HTR-8/SVneo (cell line): ENCODE measurements around the gene ASIP.
"Not testable (repeated sequence)": the region's sequence is repeated elsewhere in the genome, so short reads cannot be mapped to it uniquely, and the experiment has no call there.

ENCODE experiments used
- DNase-seq: peaks from one replicate; pipeline ENCODE4 v3.0.0; 2011; ENCODE audit warnings: low spot score, mixed read lengths; ENCODE audit not compliant: insufficient read length
- FAIRE-seq: peaks from 2 replicates; lab custom pipeline; 2011; peaks lifted over from hg19 to GRCh38; lab: Jason Lieb, UNC

Gene ASIP

DNA sequence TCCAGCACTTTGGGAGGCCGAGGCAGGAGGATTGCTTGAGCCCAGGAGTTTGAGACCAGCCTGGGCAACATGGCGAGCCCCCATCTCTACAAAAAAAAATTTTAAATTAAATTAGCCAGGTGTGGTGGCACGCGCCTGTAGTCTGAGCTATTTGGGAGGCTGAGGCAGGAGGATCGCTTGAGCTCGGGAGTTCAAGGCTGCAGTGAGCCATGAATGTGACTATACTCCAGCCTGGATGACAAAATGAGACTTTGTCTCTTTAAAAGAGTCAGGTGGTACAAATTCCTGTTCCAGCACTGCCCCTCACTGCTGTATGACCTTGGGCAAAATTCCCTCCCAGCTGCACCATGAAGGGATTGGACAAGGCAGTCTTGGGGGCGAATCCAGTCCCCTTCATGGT, 33.5 kb downstream of the ASIP start:
- FAIRE-seq (no peak), DNase-seq (no peak)

DNA sequence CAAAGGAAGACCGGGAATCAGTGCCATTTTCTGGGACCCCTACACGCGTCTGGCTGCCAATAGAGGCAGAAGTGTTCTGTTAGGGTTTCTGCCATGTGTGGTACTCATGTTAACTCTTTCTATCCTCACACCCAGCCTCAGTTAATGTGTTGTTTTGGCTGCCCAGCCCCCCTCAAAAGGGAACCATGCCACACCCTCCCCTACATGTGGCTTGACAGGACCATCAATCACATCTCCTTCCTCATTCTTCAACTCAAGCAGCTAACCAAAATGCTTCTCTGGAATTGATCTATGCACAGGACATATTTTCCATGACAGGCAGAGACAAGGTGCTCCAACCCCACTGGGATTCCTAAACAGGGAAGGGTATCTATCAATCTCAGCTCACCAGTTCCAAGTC, 40.0 kb downstream of the ASIP start:
- no peak for DNase-seq
- no peak for FAIRE-seq

DNA sequence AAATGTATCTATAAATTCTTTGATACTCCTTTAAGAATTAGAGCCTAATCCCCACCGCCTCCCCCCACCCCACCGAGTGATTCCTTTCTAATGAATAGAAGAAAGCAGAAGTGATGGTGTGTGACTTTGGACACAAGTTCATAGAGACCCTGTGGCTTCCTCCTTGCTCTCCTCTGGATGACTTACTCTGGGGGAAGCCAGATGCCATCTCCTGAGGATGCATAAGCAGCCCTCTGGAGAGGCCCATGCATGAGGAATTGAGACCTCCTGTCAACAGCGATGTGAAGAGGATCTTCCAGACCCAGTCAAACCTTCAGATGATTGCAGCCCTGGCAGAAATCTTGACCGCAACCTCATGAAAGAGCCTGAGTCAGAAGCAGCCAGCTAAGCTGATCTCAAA, 40.8 kb downstream of the ASIP start:
- no peak for FAIRE-seq
- no peak for DNase-seq

DNA sequence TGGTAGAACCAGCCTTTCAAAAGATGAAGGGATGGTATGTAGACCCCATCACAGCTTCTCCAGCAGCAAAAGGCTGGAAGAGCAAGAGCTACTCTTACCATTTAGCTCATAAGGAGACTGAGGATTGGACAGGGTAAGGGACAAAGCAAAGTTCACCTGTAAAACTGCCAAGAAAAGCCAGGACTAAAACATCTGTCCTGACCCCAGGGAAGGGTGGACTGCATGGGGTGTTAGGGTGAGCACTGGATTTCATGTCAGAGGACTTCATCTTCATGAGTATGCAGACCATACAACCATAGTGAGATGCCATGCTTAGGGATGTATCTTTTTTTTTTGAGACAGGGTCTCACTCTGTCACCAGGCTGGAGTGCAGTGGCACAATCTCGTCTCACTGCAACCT, 42.6 kb downstream of the ASIP start:
- FAIRE-seq (no peak), DNase-seq (no peak)

DNA sequence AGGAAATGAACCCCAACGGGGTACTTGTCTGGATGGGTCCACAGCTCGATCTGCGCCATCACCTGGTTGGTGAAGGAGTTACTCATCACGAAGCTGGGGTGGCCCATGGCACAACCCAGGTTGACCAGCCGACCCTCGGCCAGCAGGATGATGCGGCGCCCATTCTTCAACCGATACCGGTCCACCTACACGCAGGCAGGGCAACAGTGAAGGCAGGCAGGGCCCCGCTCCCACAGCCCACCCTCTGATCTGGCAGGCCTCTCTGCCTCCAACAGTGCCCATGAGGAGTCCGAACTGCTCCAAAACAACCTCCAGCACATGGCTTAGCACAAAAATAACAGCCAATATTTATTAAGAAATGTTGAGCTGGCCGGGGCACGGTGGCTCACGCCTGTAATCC, 44.2 kb downstream of the ASIP start:
- DNase-seq (no peak), FAIRE-seq (no peak)

DNA sequence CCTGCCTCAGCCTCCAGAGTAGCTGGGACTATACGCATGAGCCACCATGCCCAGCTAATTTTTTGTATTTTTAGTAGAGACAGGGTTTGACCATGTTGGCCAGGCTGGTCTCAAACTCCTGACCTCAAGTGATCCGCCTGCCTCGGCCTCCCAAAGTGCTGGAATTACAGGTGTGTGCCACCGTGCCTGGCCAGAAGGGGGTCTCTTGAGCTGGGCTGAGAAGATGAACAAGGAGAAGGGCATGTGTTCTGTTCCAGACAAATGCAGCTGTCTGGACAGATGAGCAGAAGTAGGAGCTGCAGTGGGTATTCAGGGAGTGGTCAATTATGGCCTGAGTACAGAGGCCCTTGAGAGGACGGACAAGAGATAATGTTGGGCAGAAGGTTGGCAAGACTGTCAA, 46.3 kb downstream of the ASIP start:
- not testable (repeated sequence) for FAIRE-seq

DNA sequence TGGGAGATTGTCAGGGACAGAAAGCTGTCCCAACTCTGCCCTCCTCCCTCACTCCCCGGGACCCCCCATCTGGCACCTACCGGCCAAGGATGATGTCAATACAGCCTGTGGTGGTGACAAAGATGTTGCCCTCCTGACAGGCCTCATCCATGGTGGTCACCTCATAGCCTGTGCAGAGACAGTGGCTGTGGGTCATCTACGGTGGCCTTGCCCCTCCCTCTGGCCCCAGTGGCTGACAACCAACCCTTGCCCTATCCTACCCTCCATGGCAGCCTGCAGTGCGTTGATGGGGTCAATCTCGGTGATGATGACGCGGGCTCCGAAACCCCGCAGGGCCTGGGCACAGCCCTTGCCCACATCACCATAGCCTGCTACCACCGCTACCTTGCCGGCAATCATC, 49.2 kb downstream of the ASIP start:
- DNase-seq (no peak), FAIRE-seq (no peak)

More for the DNA sequence above, 46.3 kb downstream of the ASIP start:
- DNase-seq = not testable (repeated sequence)

DNA sequence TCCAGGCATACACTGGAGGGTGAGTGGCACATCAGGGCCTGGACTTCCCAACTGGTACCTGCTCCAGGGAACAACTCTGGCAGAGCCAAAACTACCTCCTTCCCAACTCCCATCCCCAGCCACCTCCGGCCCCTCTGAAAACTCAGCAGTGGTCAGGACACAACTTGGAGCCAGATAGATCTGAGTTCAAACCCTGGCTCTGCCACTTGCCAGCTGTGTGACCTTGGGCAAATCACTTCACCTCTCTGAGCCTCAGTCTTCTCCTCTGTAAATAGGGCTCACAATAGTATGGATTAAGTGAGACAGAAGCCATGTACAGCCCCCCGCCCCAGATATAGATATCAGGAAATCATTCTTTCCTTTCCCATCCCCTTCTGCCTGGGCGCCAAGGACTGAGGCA, 51.3 kb downstream of the ASIP start:
- DNase-seq (no peak), FAIRE-seq (no peak)

DNA sequence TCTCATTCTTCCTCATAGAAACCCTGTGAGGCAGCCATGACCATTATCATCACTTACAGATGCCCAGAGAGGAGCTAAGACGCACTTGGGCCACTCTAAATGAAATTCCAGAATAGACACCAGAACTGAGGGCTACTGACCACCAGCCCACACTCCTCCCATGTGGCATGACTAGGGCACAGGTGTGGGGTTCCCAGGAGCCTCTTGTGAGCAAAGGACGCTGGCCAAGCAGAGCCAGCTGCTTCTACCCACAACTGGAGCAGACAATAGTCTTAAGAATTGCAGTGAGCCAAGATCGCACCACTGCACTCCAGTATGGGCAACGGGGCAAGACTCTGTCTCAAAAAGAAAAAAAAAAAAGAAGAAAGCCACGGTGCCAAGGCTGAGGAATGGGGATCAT, 51.9 kb downstream of the ASIP start:
- FAIRE-seq (no peak), DNase-seq (no peak)

DNA sequence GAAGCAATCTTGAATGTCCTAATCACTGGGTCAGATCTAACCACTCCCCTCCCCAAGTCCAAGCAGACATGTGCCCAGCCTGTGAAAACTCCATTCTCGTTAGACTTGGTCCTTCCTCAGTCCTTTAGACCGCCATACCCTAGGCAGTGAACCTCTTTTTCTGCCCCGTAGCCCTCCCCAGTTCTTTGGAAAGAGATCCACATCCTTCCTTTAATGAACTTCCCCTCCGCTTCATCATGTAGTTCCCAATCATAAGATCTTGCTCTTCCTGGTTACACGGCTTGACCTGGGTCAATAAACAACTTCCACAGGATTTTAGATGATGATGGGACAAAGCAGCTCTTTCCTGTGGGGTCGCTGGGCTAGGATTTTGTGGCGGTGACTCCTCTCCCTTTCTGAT, 52.4 kb downstream of the ASIP start:
- FAIRE-seq = no peak
- no peak for DNase-seq

DNA sequence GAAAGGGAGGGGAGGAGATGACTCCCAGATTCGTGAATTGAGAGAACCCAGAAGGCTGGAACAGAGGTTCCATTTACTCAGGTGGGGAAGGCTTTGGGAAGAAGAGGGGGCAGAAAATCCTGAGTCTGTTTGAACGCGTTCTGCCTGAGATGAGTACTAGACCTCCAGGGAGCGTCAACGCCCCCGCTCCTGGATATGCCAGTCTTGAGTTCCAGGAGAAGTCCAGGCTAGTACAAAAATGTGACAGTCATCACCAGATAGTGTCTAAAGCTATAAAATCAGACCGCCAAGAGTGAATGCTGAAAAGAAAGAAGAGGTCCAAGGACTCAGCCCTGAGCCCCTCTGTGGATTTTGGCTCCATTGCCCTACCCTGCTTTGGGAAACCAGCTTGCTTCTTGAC, 53.3 kb downstream of the ASIP start:
- no peak for FAIRE-seq

DNA sequence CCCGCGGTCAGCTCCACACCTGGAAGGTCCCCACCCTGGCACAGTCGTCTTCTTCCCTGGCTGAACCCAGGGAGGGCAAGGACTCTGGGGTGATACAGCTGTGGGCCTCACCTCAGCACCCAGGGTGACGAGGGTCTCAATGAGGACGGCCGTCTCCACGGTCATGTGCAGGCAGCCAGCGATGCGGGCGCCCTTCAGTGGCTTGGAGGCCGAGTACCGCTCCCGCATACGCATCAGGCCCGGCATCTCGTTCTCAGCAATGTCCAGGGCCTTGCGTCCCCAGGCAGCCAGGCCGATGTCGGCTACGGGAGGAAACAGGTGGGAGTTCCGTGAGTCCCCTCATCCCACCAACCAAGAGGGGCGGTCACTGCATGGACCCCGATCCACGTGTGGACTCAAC, 54.1 kb downstream of the ASIP start:
- DNase-seq (no peak), FAIRE-seq (no peak)

More for the DNA sequence above, 53.3 kb downstream of the ASIP start:
- no peak for DNase-seq

DNA sequence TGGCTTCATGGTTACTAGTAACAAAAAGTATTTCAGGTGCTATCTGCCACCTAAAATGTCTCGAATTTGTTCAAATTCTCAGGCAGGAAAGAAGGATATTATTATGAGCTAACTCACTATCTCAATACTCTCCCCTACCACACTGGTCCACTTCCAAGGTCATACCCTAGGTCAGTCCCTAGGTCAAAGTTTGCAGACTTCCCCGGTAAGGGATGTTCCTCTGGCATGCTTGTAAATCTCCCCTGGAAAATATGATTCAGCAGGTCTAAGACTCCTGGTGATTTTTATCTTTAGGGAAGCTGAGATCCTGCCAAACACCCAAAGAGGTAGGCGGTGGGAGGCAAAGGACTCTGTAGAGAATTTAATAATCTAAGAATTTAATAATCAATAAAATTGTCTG, 55.2 kb downstream of the ASIP start:
- DNase-seq = no peak
- no peak for FAIRE-seq

DNA sequence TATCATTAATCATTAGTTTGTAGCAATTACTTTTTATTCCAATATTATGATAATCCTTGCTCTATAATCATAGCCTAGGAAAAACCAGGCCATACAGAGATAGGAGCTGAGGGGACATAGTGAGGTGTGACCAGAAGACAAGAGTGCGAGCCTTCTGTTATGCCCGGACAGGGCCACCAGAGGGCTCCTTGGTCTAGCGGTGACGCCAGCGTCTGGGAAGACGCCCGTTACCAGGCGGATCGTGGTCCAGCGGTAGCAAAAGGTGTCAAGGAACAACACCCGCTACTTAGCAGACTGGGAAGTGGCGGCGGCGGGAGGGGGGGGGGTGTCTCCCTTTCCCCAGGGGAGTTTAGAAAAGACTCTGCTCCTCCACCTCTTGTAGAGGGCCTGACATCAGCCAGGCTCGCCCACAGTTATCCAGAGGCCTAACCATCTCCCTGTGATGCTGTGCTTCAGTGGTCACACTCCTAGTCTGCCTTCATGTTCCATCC, 57.1 kb downstream of the ASIP start:
- FAIRE-seq, DNase-seq: not testable (repeated sequence)

DNA sequence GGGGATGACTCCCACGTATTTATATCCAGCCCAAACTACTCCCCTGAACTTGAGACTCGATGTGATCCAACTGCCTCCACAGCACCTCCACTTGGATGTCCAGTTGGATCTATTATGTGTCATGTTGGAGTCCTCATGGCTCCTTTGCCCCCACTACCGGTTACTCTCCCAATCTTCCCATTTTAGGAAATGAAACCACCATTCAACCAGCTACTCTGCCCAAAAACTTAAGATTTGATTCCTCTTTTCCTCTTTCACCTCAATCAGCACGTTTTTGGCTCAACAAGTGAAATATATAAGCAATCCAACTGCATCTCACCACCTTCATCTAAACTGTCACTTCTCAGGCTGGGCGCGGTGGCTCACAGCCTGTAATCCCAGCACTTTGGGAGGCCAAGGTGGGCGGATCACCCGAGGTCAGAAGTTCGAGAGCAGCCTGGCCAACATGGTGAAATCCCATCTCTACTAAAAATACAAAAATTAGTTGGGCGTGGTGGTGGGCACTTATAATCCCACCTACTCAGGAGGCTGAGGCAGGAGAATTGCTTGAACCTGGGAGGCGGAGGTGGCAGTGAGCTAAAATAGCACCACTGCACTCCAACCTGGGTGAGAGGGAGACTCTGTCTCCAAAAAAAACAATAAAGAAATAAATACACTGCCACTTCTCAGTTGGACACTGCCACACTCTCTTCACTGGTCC, 58.5 kb downstream of the ASIP start:
- FAIRE-seq = no peak
- DNase-seq = no peak

DNA sequence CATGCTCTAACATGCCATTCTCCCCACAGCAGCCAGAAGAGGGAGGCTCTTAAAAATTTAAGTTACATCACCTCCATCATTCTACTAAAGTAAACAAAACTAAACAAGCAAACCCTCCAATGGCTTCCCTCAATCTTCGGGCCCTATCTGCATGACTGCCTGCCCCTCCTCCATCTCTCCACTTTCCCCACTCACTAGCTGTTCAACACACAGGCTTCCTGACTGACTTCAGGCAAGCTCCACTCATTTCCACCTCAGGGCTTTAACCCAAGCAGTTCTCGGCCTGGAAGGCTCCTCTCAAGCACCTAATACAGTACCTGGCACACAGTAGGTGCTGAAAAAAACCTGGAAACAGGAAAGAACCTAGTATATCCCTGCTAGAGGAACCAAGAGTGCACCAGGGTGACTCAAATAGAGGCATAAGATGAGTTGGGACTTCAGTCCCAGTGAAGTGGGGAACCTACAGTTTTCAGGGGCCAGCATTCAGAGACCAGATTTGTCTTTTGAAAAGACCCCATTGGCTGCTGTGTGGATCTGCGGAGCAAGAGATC, 59.1 kb downstream of the ASIP start:
- no peak for DNase-seq
- no peak for FAIRE-seq

DNA sequence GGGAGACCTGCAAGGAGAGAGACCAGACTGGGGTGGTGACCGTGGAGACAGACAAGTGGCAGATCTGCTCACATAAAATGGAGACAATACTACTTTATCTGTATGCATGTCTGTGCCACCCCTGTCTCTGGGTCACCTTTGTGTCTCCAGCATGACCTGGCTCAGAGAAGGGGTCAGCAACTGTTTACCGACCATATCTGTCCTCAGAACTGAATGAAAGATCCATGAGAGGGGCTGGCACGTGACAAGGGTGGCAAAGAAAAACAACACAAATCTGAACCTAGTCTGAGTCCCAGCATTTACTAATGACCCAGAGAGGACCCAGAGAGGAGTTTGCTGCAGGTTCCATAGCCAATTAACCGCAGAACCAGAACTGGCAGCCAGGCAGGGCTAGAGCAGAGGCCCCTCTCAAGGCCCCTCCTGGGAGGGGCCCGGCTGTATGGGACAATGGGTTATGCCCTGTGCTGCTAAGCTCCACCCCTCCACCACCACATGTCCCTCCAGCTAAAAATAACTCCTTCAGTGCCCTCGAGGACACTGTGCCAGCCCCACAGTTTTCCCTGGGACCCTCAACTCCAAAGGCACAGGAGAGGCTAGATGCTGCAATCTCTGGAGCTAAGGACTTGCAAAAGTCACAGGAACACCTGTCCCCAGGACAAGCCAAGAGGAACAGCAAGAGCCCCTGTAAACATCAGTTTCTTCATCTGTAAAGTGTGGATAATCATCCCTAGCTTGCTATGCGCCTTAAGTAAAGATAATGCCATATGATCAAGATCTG, 59.8 kb downstream of the ASIP start:
- DNase-seq (no peak), FAIRE-seq (no peak)

DNA sequence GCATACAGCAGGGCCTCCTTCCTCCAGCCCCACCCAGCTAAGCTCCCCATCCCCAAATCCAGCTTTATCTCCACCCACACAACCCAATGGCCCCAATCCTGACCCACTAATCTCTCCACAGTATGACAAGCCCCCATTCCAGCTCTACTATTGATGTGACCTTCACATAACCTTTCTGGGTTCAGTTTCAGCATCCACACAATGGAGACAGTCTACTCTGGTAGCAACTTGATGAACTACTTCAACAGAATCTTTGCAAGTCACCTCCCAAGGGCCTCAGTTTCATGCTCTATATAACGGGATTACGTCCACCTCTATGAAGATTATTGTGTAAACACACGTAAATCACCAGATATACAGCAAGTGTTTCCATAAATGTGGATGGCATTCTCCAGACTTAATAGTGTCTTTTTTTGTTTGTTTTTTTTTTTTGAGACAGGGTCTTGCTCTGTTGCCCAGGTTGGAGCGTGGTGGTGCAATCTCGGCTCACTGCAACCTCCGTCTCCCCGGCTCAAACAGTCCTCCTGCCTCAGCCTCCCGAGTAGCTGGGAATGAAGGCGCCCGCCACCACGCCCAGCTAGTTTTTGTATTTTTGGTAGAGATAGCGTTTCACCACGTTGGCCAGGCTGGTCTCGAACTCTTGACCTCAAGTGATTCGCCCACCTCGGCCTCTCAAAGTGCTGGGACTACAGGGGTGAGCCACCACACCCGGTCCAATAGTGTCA, 60.5 kb downstream of the ASIP start:
- no peak for DNase-seq
- no peak for FAIRE-seq

DNA sequence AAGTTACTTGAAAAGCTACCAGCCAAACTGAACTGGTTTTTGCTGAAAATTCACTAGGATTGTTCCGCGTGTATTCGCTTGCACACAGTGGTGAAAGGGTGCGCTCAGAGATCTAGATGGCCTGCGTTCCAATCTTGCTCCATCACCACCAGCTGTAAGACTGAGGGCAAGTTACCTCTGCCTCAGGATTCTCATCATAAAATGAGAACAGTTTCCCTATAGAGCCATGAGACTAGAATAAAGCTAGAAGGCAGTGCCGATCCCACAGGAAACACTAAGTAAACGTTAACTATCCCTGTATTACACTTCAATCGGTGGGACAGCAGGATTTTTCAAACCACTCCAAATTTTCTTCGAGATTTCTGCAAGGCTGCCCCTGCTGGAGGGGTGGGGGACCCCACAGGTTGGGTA, 61.1 kb downstream of the ASIP start:
- no peak for FAIRE-seq
- DNase-seq = no peak

DNA sequence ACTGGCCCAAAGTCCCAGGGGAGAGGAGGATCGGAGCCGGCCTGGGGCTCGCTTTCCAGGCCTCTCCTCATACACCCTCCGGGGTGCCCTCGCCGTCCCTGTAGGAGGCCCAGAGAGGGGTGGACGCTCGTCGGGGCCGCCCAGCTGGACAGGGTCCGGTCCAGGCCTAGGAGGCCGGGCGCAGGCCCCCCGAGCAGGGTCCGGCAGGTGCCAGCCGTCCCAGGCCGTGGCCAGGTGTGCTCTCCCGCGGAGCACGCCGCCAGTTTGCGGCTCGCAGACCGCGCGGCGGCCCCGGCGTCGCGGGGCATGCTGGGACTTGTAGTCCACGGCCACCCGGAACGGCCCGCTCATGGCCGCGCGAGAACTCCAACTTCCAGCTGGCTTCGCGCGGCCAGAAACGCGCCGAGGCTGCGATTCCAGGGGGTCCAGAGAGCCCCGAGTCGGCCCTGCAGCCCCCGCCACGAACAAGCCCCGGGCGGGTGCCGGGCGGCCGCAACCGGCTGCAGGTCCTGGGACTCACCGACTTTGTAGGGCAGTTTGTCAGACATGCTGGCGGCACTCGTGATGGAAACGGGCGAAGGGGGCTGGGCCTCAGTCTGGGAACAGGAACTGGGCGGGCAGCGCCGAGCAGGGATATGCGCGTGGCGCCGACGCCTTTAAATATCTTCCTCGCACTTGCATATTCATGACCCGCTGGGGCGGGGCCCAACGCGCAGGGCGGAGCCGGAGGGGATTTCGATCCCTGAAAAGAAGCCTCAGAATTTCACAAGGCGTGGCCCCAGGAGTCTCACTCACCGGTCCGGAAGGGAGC, 61.7 kb downstream of the ASIP start, which contains the start of gene AHCY:
Gene AHCY (minus strand): TSS at position 633 of the 811 bp plus-strand sequence. CDS start 85 bp downstream, at position 548.
- DNase-seq (peak; percentile 93), FAIRE-seq (peak; percentile 72)
